Skeletal muscle tissue (tissue), 4 donors: Measurements from ENCODE around the gene CAVIN3. TPM values are rescaled to one million over a fixed set of nuclear protein-coding genes. Genes with fewer than 3 reads are reported as not detected.

Experiments used
- H3K27ac ChIP-seq: one replicate; pipeline ENCODE4 v1.7.0; 2013; ENCODE audit warnings: mild to moderate bottlenecking, low read depth, low read length, inconsistent platforms
- H3K27me3 ChIP-seq, 3 donors: one replicate each; pipeline ENCODE4 v1.7.0; 2013; ENCODE audit warnings: low read length in 3 of 3; ENCODE audit not compliant: control insufficient read depth in 3 of 3, insufficient read depth in 3 of 3
- H3K36me3 ChIP-seq, 3 donors: one replicate each; pipeline ENCODE4 v1.7.0; 2013; ENCODE audit warnings: low read length in 3 of 3; ENCODE audit not compliant: control insufficient read depth in 3 of 3, insufficient read depth in 3 of 3
- H3K4me1 ChIP-seq, 3 donors: one replicate each; pipeline ENCODE4 v1.7.0; 2013; ENCODE audit warnings: low read length in 3 of 3, mild to moderate bottlenecking in 3 of 3; ENCODE audit not compliant: control insufficient read depth in 3 of 3, insufficient read depth in 3 of 3
- H3K4me3 ChIP-seq, 3 donors: one replicate each; pipeline ENCODE4 v1.7.0; 2013; ENCODE audit warnings: low read length in 3 of 3
- H3K9ac ChIP-seq, 3 donors: one replicate each; pipeline ENCODE4 v1.7.0; 2013; ENCODE audit warnings: low read length in 3 of 3, mild to moderate bottlenecking in 3 of 3, moderate library complexity in 2 of 3, low read depth in 1 of 3
- H3K9me3 ChIP-seq, 3 donors: one replicate each; pipeline ENCODE4 v1.7.0; 2013; ENCODE audit warnings: low read length in 3 of 3; ENCODE audit not compliant: control insufficient read depth in 3 of 3
- total RNA-seq: library from RNA; depleted of rRNA; stranded (reverse); fragments of >200 nt; gene quantifications from one replicate; pipeline ENCODE4 v1.2.3, GENCODE V29; 2014
- donor health status: Osteomylitis.

CAVIN3 gene
- total RNA-seq, 1 donor from 2014 or later: 28.2 TPM

- Histone ChIP-seq H3K36me3 (peaks cover 0 to 7% (median 0%) of the 10 kb centered on the region in 3 donors), H3K9me3 (no peaks in the 10 kb centered on the region), H3K27me3 (no peaks in the 10 kb centered on the region), H3K27ac (no peak overlapping the region), H3K4me3 (no peak overlapping the region), H3K4me1 (no peaks in the 10 kb centered on the region), H3K9ac (no peak overlapping the region)
Measured at GRCh38 chr11:6327806-6328205, 7.5 kb upstream of the CAVIN3 start.

GRCh38 chr11:6326985-6327384, 6.7 kb upstream of the CAVIN3 start:
- Histone ChIP-seq H3K27me3 (no peaks in the 10 kb centered on the region), H3K36me3 (peaks cover 0 to 7% (median 0%) of the 10 kb centered on the region in 3 donors), H3K4me3 (no peak overlapping the region), H3K9ac (no peak overlapping the region), H3K9me3 (no peaks in the 10 kb centered on the region), H3K27ac (no peak overlapping the region), H3K4me1 (peaks cover 0 to 5% (median 2%) of the 10 kb centered on the region in 3 donors)

- Histone ChIP-seq H3K27me3 (no peaks in the 10 kb centered on the region), H3K36me3 (peaks cover 0 to 7% (median 0%) of the 10 kb centered on the region in 3 donors), H3K9ac (no peak overlapping the region), H3K9me3 (no peaks in the 10 kb centered on the region), H3K4me3 (no peak overlapping the region), H3K4me1 (peaks cover under 1 to 11% (median 9%) of the 10 kb centered on the region in 3 donors), H3K27ac (no peak overlapping the region)
Measured at GRCh38 chr11:6326303-6326702, 6.0 kb upstream of the CAVIN3 start.

- Histone ChIP-seq H3K4me1 (peaks cover 26 to 34% (median 28%) of the 10 kb centered on the region in 3 donors), H3K27me3 (no peaks in the 10 kb centered on the region), H3K36me3 (peaks cover 0 to 7% (median 0%) of the 10 kb centered on the region in 3 donors), H3K9me3 (no peaks in the 10 kb centered on the region), H3K4me3 (no peak overlapping the region), H3K27ac (no peak overlapping the region), H3K9ac (no peak overlapping the region)
Measured at GRCh38 chr11:6323291-6323905, 3.1 kb upstream of the CAVIN3 start.

- Histone ChIP-seq H3K4me1 (peaks cover 36 to 38% (median 37%) of the 10 kb centered on the region in 3 donors), H3K27me3 (no peaks in the 10 kb centered on the region)
Measured at GRCh38 chr11:6321961-6322362, 1.7 kb upstream of the CAVIN3 start.

GRCh38 chr11:6321356-6321755, 1.1 kb upstream of the CAVIN3 start:
- Histone ChIP-seq H3K9me3 (no peaks in the 10 kb centered on the region), H3K9ac (peak overlapping the region; percentile 86 to 98 (median 89)), H3K4me3 (peak overlapping the region; percentile 49 to 83 (median 56)), H3K27me3 (no peaks in the 10 kb centered on the region), H3K27ac (peak overlapping the region; percentile 97), H3K4me1 (peaks cover 36 to 38% (median 37%) of the 10 kb centered on the region in 3 donors), H3K36me3 (peaks cover 0 to 4% (median 3%) of the 10 kb centered on the region in 3 donors)

More at GRCh38 chr11:6321961-6322362, 1.7 kb upstream of the CAVIN3 start:
- peak overlapping the region; percentile 97 for H3K27ac ChIP-seq
- H3K36me3 ChIP-seq: peaks cover 0 to 6% (median 3%) of the 10 kb centered on the region in 3 donors
- peak overlapping the region in 1 of 3 donors; percentile 14 for H3K4me3 ChIP-seq
- no peaks in the 10 kb centered on the region for H3K9me3 ChIP-seq
- H3K9ac ChIP-seq: no peak overlapping the region

- no peaks in the 10 kb centered on the region for H3K9me3 ChIP-seq
- H3K9ac ChIP-seq: peak overlapping the region; percentile 86 to 98 (median 89)
- H3K4me3 ChIP-seq: peak overlapping the region; percentile 83 to 87 (median 85)
- no peaks in the 10 kb centered on the region for H3K27me3 ChIP-seq
- H3K36me3 ChIP-seq: peaks cover 0 to 3% (median 0%) of the 10 kb centered on the region in 3 donors
- H3K4me1 ChIP-seq: peaks cover 36 to 43% (median 37%) of the 10 kb centered on the region in 3 donors
- peak overlapping the region; percentile 97 for H3K27ac ChIP-seq
Measured at GRCh38 chr11:6319704-6320410, 444 bp downstream of the CAVIN3 start.

- peak overlapping the region; percentile 97 for H3K27ac ChIP-seq
- H3K4me3 ChIP-seq: peak overlapping the region; percentile 83 to 87 (median 85)
- no peaks in the 10 kb centered on the region for H3K27me3 ChIP-seq
- peaks cover 0 to 3% (median 0%) of the 10 kb centered on the region in 3 donors for H3K36me3 ChIP-seq
- peak overlapping the region; percentile 86 to 98 (median 89) for H3K9ac ChIP-seq
- H3K9me3 ChIP-seq: no peaks in the 10 kb centered on the region
- peaks cover 36 to 43% (median 37%) of the 10 kb centered on the region in 3 donors for H3K4me1 ChIP-seq
Measured at GRCh38 chr11:6319001-6319703, 1.1 kb downstream of the CAVIN3 start.

- H3K4me3 ChIP-seq: peak overlapping the region; percentile 83 to 87 (median 85)
- H3K4me1 ChIP-seq: peaks cover 36 to 43% (median 37%) of the 10 kb centered on the region in 3 donors
- H3K9ac ChIP-seq: peak overlapping the region; percentile 86 to 98 (median 89)
Measured at GRCh38 chr11:6318204-6318603, 2.1 kb downstream of the CAVIN3 start.

More at GRCh38 chr11:6318204-6318603, 2.1 kb downstream of the CAVIN3 start:
- Histone ChIP-seq H3K36me3 (peaks cover 0 to 3% (median 0%) of the 10 kb centered on the region in 3 donors), H3K27me3 (no peaks in the 10 kb centered on the region), H3K9me3 (no peaks in the 10 kb centered on the region), H3K27ac (peak overlapping the region; percentile 97)
